Liver (tissue), 9 donors: ENCODE measurements around the gene AFAP1L2. TPM values are rescaled to one million over a fixed set of nuclear protein-coding genes. Genes with fewer than 3 reads are reported as not detected.
A peak's percentile ranks its signal among the peaks of the same experiment; 100 is the strongest.

Experiments used
- DNase-seq: peaks from one replicate; pipeline ENCODE4 v3.0.0-alpha.2; 2017; ENCODE audit warnings: low spot score
- H3K27ac ChIP-seq, 2 donors: one replicate each; pipeline ENCODE4 v1.7.0; 2013; ENCODE audit warnings: inconsistent platforms in 2 of 2, low read length in 2 of 2, control low read depth in 1 of 2, low read depth in 1 of 2, mild to moderate bottlenecking in 1 of 2
- H3K27me3 ChIP-seq, 4 donors: one replicate each; pipeline versions ENCODE4 v1.6.1 to v1.7.0; 2013; ENCODE audit warnings: low read length in 3 of 4, inconsistent platforms in 1 of 4, mild to moderate bottlenecking in 1 of 4, moderate library complexity in 1 of 4; ENCODE audit not compliant: control insufficient read depth in 4 of 4, insufficient read depth in 4 of 4
- H3K36me3 ChIP-seq, 4 donors: one replicate each; pipeline versions ENCODE4 v1.6.1 to v1.7.0; 2013; ENCODE audit warnings: low read length in 3 of 4, mild to moderate bottlenecking in 3 of 4, low read depth in 1 of 4, moderate library complexity in 1 of 4; ENCODE audit not compliant: control insufficient read depth in 4 of 4, insufficient read depth in 3 of 4
- H3K4me1 ChIP-seq, 4 donors: one replicate each; pipeline versions ENCODE4 v1.6.1 to v1.7.0; 2013; ENCODE audit warnings: low read length in 3 of 4, mild to moderate bottlenecking in 3 of 4, moderate library complexity in 1 of 4; ENCODE audit not compliant: control insufficient read depth in 4 of 4, insufficient read depth in 4 of 4
- H3K4me3 ChIP-seq, 3 donors: one replicate each; pipeline versions ENCODE4 v1.6.1 to v1.7.0; 2013; ENCODE audit warnings: low read length in 3 of 3, control low read depth in 1 of 3, low read depth in 1 of 3, mild to moderate bottlenecking in 1 of 3
- H3K9ac ChIP-seq, 2 donors: one replicate each; pipeline ENCODE4 v1.7.0; 2013; ENCODE audit warnings: low read length in 2 of 2, mild to moderate bottlenecking in 2 of 2, moderate library complexity in 2 of 2, control low read depth in 1 of 2, low read depth in 1 of 2
- H3K9me3 ChIP-seq, 4 donors: one replicate each; pipeline versions ENCODE4 v1.6.1 to v1.7.0; 2013; ENCODE audit warnings: low read length in 3 of 4; ENCODE audit not compliant: control insufficient read depth in 4 of 4
- EGR1 ChIP-seq, 2 donors: IDR thresholded peaks; 2 replicates each; pipeline ENCODE4 v1.6.1; 2016 to 2018; ENCODE audit warnings: antibody characterized with exemption in 2 of 2, low read depth in 2 of 2
- FOXA1 ChIP-seq: IDR thresholded peaks from 2 replicates; pipeline ENCODE4 v1.6.1; 2016; ENCODE audit warnings: antibody characterized with exemption
- GABPA ChIP-seq, 2 donors: IDR thresholded peaks in 1 of 2; conservative IDR thresholded peaks in 1 of 2; 2 replicates each; pipeline ENCODE4 v1.6.1; 2016; ENCODE audit warnings: antibody characterized with exemption in 2 of 2, mild to moderate bottlenecking in 1 of 2, moderate library complexity in 1 of 2
- HNF4A ChIP-seq, 2 donors: conservative IDR thresholded peaks; 2 replicates each; pipeline ENCODE4 v1.6.1; 2016; ENCODE audit warnings: antibody characterized with exemption in 2 of 2, mild to moderate bottlenecking in 2 of 2
- HNF4G ChIP-seq: IDR thresholded peaks from 2 replicates; pipeline ENCODE4 v1.6.1; 2016; ENCODE audit warnings: antibody characterized with exemption
- JUND ChIP-seq, 2 donors: IDR thresholded peaks; 2 replicates each; pipeline ENCODE4 v1.6.1; 2016; ENCODE audit warnings: antibody characterized with exemption in 2 of 2
- MAX ChIP-seq: IDR thresholded peaks from 2 replicates; pipeline ENCODE4 v1.6.1; 2016; ENCODE audit warnings: antibody characterized with exemption
- NR2F2 ChIP-seq: IDR thresholded peaks from 2 replicates; pipeline ENCODE4 v1.6.1; 2016; ENCODE audit warnings: antibody characterized with exemption
- RAD21 ChIP-seq, 2 donors: IDR thresholded peaks; 2 replicates each; pipeline ENCODE4 v1.6.1; 2016; ENCODE audit warnings: antibody characterized with exemption in 2 of 2, mild to moderate bottlenecking in 2 of 2
- REST ChIP-seq: IDR thresholded peaks from 2 replicates; pipeline ENCODE4 v1.6.1; 2016; ENCODE audit warnings: antibody characterized with exemption, mild to moderate bottlenecking
- RXRA ChIP-seq, 2 donors: IDR thresholded peaks; 2 replicates each; pipeline ENCODE4 v1.6.1; 2017 to 2018; ENCODE audit warnings: antibody characterized with exemption in 2 of 2, mild to moderate bottlenecking in 1 of 2
- SP1 ChIP-seq: IDR thresholded peaks from 2 replicates; pipeline ENCODE4 v1.6.1; 2018; ENCODE audit warnings: antibody characterized with exemption, mild to moderate bottlenecking
- TAF1 ChIP-seq: conservative IDR thresholded peaks from 2 replicates; pipeline ENCODE4 v1.6.1; 2016; ENCODE audit warnings: antibody characterized with exemption, mild to moderate bottlenecking
- YY1 ChIP-seq: IDR thresholded peaks from 2 replicates; pipeline ENCODE4 v1.6.1; 2016; ENCODE audit warnings: antibody characterized with exemption, mild to moderate bottlenecking
- ZBTB33 ChIP-seq: IDR thresholded peaks from 2 replicates; pipeline ENCODE4 v1.6.1; 2016; ENCODE audit warnings: antibody characterized with exemption
- WGBS: extraction: QIAGEN DNeasy Blood & Tissue Kit; methylation state at CpG from one replicate; pipeline ENCODE4 v1.1.7; 2013; 5-methylcytosine and 5-hydroxymethylcytosine counted together
- polyA plus RNA-seq, 2 donors: library from polyadenylated mRNA; stranded (reverse) in 1 of 2; unstranded in 1 of 2; fragments of 200-250 nt in 1 of 2; fragments of >200 nt in 1 of 2; fragmentation: Nextera tagmentation in 1 of 2; extraction: Ambion mirVana in 1 of 2; gene quantifications; one replicate each; pipeline versions ENCODE4 v1.2.1 to v1.2.3, GENCODE V29; 2013 to 2015
- total RNA-seq, 2 donors: library from RNA; depleted of rRNA; stranded (reverse); fragments of >200 nt; gene quantifications; one replicate each; pipeline ENCODE4 v1.2.3, GENCODE V29; 2014
- donor health status: healthy.
- donor health status: healthy.
- donor health status: healthy.
- donor health status: healthy.
- donor health status: healthy.

The AFAP1L2 gene
- total and polyA plus RNA-seq, 4 donors: 0.53 to 1.8 (median 1.3) TPM

- TF ChIP-seq HNF4G (no peak), HNF4A (conservative IDR thresholded peaks at IDR 0.05) (no peak), NR2F2 (peak; percentile 59), REST (no peak), ZBTB33 (no peak)
- H3K4me1 ChIP-seq: no peaks in the 10 kb centered on the region
- H3K27me3 ChIP-seq: peaks cover 0 to 4% (median under 1%) of the 10 kb centered on the region in 4 donors
- DNase-seq: no peak
- no peaks in the 10 kb centered on the region for H3K36me3 ChIP-seq
- H3K27ac ChIP-seq: peak overlapping the region in 1 of 2 donors; percentile 25
- H3K9me3 ChIP-seq: no peaks in the 10 kb centered on the region
- no peak overlapping the region for H3K4me3 ChIP-seq
- no peak overlapping the region for H3K9ac ChIP-seq
- WGBS: 48% methylated on average over 9 of the region's 9 CpGs
Observed at GRCh38 chr10:114412907-114413797, 8.8 kb upstream of the AFAP1L2 start.

GRCh38 chr10:114408968-114409444, 4.7 kb upstream of the AFAP1L2 start:
- WGBS: 55% methylated on average over 5 of the region's 5 CpGs

More at GRCh38 chr10:114408968-114409444, 4.7 kb upstream of the AFAP1L2 start:
- Histone ChIP-seq H3K27me3 (peaks cover 0 to 5% (median under 1%) of the 10 kb centered on the region in 4 donors), H3K9ac (no peak overlapping the region), H3K4me1 (peaks cover 3 to 9% (median 6%) of the 10 kb centered on the region in 4 donors), H3K9me3 (no peaks in the 10 kb centered on the region), H3K4me3 (no peak overlapping the region), H3K27ac (no peak overlapping the region), H3K36me3 (no peaks in the 10 kb centered on the region)
- no peak for TF ChIP-seq RAD21 (IDR thresholded peaks at IDR 0.05)
- no peak for TF ChIP-seq HNF4A (conservative IDR thresholded peaks at IDR 0.05)
- TF ChIP-seq TAF1: no peak
- TF ChIP-seq ZBTB33: no peak
- no peak for TF ChIP-seq EGR1 (IDR thresholded peaks at IDR 0.05; ENCODE audit: low read depth in 2 of 2)
- TF ChIP-seq MAX: no peak
- TF ChIP-seq NR2F2: no peak
- no peak for TF ChIP-seq JUND (IDR thresholded peaks at IDR 0.05)
- TF ChIP-seq YY1: no peak
- TF ChIP-seq GABPA (IDR thresholded peaks at IDR 0.05 in 1 of 2, conservative IDR thresholded peaks at IDR 0.05 in 1 of 2): no peak
- no peak for TF ChIP-seq RXRA (IDR thresholded peaks at IDR 0.05)
- no peak for TF ChIP-seq SP1
- no peak for TF ChIP-seq FOXA1
- DNase-seq: no peak
